Measurements from ENCODE around the gene NBL1. TPM values are rescaled to one million over a fixed set of nuclear protein-coding genes. Genes with fewer than 3 reads are reported as not detected.
A peak's percentile ranks its signal among the peaks of the same experiment; 100 is the strongest.

Gene NBL1
- total RNA-seq, 1 experiment from 2014 or later: 100 TPM

DNA sequence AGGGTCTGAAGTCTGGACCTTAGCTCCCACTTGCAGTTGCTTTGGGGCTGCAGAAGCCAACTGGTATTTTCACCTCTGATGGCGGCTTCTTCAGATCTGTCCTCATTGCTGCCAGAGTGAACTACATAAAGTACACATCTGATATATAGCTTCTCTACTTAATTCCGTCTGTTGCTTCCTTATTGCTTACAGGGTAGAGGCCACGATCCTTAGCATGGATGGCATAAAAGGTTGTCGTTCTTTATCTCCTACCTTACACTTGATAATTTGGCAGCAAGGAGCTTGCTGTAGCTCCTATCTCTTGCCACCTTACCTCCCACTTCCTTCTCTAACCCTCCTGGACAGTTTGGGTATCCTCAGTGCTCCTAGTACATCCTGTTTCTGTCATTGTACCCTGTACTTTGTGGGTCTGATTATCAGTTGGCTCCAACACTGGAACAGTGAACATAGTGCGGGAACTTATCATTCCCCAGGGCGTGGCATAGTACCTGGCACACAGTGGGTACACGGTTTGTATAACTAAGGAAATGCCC, 30.9 kb upstream of the NBL1 start:
- Mint-ChIP-seq H3K9me3 (ENCODE audit: low read depth, unreplicated experiment) (no peaks in the 10 kb centered on the region), H3K36me3 (ENCODE audit: insufficient read depth, unreplicated experiment) (peaks cover 17% of the 10 kb centered on the region), H3K4me3 (ENCODE audit: low read depth, unreplicated experiment) (no peak overlapping the region), H3K27me3 (ENCODE audit: unreplicated experiment) (no peaks in the 10 kb centered on the region), H3K27ac (ENCODE audit: unreplicated experiment) (peak overlapping the region; percentile 39), H3K4me1 (ENCODE audit: low read depth, unreplicated experiment) (peaks cover 21% of the 10 kb centered on the region)
- TF ChIP-seq, protein P1, sequence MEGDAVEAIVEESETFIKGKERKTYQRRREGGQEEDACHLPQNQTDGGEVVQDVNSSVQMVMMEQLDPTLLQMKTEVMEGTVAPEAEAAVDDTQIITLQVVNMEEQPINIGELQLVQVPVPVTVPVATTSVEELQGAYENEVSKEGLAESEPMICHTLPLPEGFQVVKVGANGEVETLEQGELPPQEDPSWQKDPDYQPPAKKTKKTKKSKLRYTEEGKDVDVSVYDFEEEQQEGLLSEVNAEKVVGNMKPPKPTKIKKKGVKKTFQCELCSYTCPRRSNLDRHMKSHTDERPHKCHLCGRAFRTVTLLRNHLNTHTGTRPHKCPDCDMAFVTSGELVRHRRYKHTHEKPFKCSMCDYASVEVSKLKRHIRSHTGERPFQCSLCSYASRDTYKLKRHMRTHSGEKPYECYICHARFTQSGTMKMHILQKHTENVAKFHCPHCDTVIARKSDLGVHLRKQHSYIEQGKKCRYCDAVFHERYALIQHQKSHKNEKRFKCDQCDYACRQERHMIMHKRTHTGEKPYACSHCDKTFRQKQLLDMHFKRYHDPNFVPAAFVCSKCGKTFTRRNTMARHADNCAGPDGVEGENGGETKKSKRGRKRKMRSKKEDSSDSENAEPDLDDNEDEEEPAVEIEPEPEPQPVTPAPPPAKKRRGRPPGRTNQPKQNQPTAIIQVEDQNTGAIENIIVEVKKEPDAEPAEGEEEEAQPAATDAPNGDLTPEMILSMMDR (IDR thresholded peaks at IDR 0.05; ENCODE audit: unreplicated experiment): no peak
- intact Hi-C loops (cut with micrococcal nuclease; ENCODE audit: unreplicated experiment): no loop called here
- BruUV-seq (replicated peaks): no TSS peak
- CTCF ChIA-PET: no interaction called here
- DNase-seq: no peak

- intact Hi-C loops (cut with micrococcal nuclease; ENCODE audit: unreplicated experiment): no loop called here
- Mint-ChIP-seq H3K27me3 (ENCODE audit: unreplicated experiment) (no peaks in the 10 kb centered on the region), H3K27ac (ENCODE audit: unreplicated experiment) (peak overlapping the region; percentile 3), H3K36me3 (ENCODE audit: insufficient read depth, unreplicated experiment) (peaks cover 17% of the 10 kb centered on the region), H3K4me3 (ENCODE audit: low read depth, unreplicated experiment) (no peak overlapping the region), H3K9me3 (ENCODE audit: low read depth, unreplicated experiment) (no peaks in the 10 kb centered on the region), H3K4me1 (ENCODE audit: low read depth, unreplicated experiment) (peaks cover 21% of the 10 kb centered on the region)
- CTCF ChIA-PET: no interaction called here
- BruUV-seq (replicated peaks): no TSS peak
- TF ChIP-seq, protein P1 (IDR thresholded peaks at IDR 0.05; ENCODE audit: unreplicated experiment): no peak
- no peak for DNase-seq
Measured at GRCh38 chr1:19615438-19615837, 28.7 kb upstream of the NBL1 start.

DNA sequence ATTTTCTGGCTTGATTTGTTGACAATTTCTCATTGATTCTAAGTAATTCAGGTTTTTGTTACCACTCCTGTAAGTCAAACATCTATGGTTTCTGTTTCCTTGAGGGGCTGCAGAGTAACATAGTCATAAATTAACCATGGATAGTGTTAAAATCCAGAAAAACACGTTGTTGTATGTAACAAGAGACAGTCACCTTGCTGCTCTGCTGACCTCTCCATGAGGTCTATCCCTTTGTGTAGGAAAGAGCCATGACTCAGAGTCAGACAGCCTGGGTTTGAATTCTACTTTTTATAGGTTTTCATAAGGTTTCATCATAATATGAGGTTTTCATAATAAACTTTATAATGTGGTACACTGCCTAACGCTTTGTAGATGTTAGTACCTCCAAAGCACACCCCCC, 27.6 kb upstream of the NBL1 start:
- peaks cover 17% of the 10 kb centered on the region for H3K36me3 Mint-ChIP-seq (ENCODE audit: insufficient read depth, unreplicated experiment)
- CTCF ChIA-PET: no interaction called here
- BruUV-seq (replicated peaks): no TSS peak
- no peak overlapping the region for H3K4me3 Mint-ChIP-seq (ENCODE audit: low read depth, unreplicated experiment)
- TF ChIP-seq, protein P1 (IDR thresholded peaks at IDR 0.05; ENCODE audit: unreplicated experiment): no peak
- peak overlapping the region; percentile 84 for H3K27ac Mint-ChIP-seq (ENCODE audit: unreplicated experiment)
- intact Hi-C loops (cut with micrococcal nuclease; ENCODE audit: unreplicated experiment): no loop called here
- H3K9me3 Mint-ChIP-seq (ENCODE audit: low read depth, unreplicated experiment): no peaks in the 10 kb centered on the region
- no peaks in the 10 kb centered on the region for H3K27me3 Mint-ChIP-seq (ENCODE audit: unreplicated experiment)
- no peak for DNase-seq
- H3K4me1 Mint-ChIP-seq (ENCODE audit: low read depth, unreplicated experiment): peaks cover 21% of the 10 kb centered on the region

GRCh38 chr1:19617376-19617775, 26.7 kb upstream of the NBL1 start:
- TF ChIP-seq, protein P1 (IDR thresholded peaks at IDR 0.05; ENCODE audit: unreplicated experiment): no peak
- Mint-ChIP-seq H3K27ac (ENCODE audit: unreplicated experiment) (peak overlapping the region; percentile 84), H3K36me3 (ENCODE audit: insufficient read depth, unreplicated experiment) (peaks cover 17% of the 10 kb centered on the region), H3K9me3 (ENCODE audit: low read depth, unreplicated experiment) (no peaks in the 10 kb centered on the region), H3K4me3 (ENCODE audit: low read depth, unreplicated experiment) (no peak overlapping the region), H3K4me1 (ENCODE audit: low read depth, unreplicated experiment) (peaks cover 21% of the 10 kb centered on the region), H3K27me3 (ENCODE audit: unreplicated experiment) (no peaks in the 10 kb centered on the region)
- intact Hi-C loops (cut with micrococcal nuclease; ENCODE audit: unreplicated experiment): no loop called here
- no TSS peak for BruUV-seq (replicated peaks)
- CTCF ChIA-PET: no interaction called here
- no peak for DNase-seq
